Mucosa of rectum (tissue), 2 donors: ENCODE data around the gene ANK2.

Experiments used
- H3K27ac ChIP-seq, 2 donors: one replicate each; pipeline ENCODE4 v1.7.0; 2013; ENCODE audit warnings: inconsistent platforms in 2 of 2, low read depth in 2 of 2, low read length in 2 of 2
- H3K27me3 ChIP-seq, 2 donors: one replicate each; pipeline ENCODE4 v1.7.0; 2013; ENCODE audit warnings: low read length in 2 of 2; ENCODE audit not compliant: control insufficient read depth in 2 of 2, insufficient read depth in 2 of 2
- H3K36me3 ChIP-seq, 2 donors: one replicate each; pipeline ENCODE4 v1.7.0; 2013; ENCODE audit warnings: low read length in 2 of 2; ENCODE audit not compliant: control insufficient read depth in 2 of 2, insufficient read depth in 2 of 2
- H3K4me1 ChIP-seq, 2 donors: one replicate each; pipeline ENCODE4 v1.7.0; 2013; ENCODE audit warnings: low read length in 2 of 2, mild to moderate bottlenecking in 1 of 2; ENCODE audit not compliant: control insufficient read depth in 2 of 2, insufficient read depth in 2 of 2
- H3K4me3 ChIP-seq, 2 donors: one replicate each; pipeline ENCODE4 v1.7.0; 2013; ENCODE audit warnings: low read length in 2 of 2
- H3K9ac ChIP-seq, 2 donors: one replicate each; pipeline ENCODE4 v1.7.0; 2013; ENCODE audit warnings: low read length in 2 of 2, low read depth in 1 of 2, mild to moderate bottlenecking in 1 of 2
- H3K9me3 ChIP-seq, 2 donors: one replicate each; pipeline ENCODE4 v1.7.0; 2013; ENCODE audit warnings: low read length in 2 of 2; ENCODE audit not compliant: control insufficient read depth in 2 of 2
- donor health status: healthy.
- donor health status: Normal muscosa, but diverticular disease.

ANK2 gene

GRCh38 chr4:113365377-113365776 lies 315.9 kb downstream of the ANK2 start:
- Histone ChIP-seq H3K4me3 (no peak overlapping the region), H3K27ac (no peak overlapping the region), H3K9me3 (no peaks in the 10 kb centered on the region), H3K27me3 (no peaks in the 10 kb centered on the region), H3K36me3 (no peaks in the 10 kb centered on the region), H3K9ac (no peak overlapping the region), H3K4me1 (no peaks in the 10 kb centered on the region)

- Histone ChIP-seq H3K36me3 (no peaks in the 10 kb centered on the region), H3K4me3 (no peak overlapping the region), H3K27me3 (no peaks in the 10 kb centered on the region), H3K9me3 (no peaks in the 10 kb centered on the region), H3K4me1 (no peaks in the 10 kb centered on the region), H3K27ac (no peak overlapping the region), H3K9ac (no peak overlapping the region)
Measured at GRCh38 chr4:113368056-113368455, 318.6 kb downstream of the ANK2 start.

- no peaks in the 10 kb centered on the region for H3K36me3 ChIP-seq
- no peak overlapping the region for H3K27ac ChIP-seq
- H3K27me3 ChIP-seq, result no peaks in the 10 kb centered on the region
- H3K4me3 ChIP-seq, result no peak overlapping the region
- no peaks in the 10 kb centered on the region for H3K4me1 ChIP-seq
- no peaks in the 10 kb centered on the region for H3K9me3 ChIP-seq
- H3K9ac ChIP-seq, result no peak overlapping the region
Measured at GRCh38 chr4:113371111-113371510, 321.7 kb downstream of the ANK2 start.

GRCh38 chr4:113375964-113376666 lies 326.7 kb downstream of the ANK2 start:
- Histone ChIP-seq H3K9ac (no peak overlapping the region), H3K4me3 (no peak overlapping the region), H3K27me3 (no peaks in the 10 kb centered on the region), H3K27ac (no peak overlapping the region), H3K4me1 (no peaks in the 10 kb centered on the region), H3K9me3 (no peaks in the 10 kb centered on the region), H3K36me3 (no peaks in the 10 kb centered on the region)

GRCh38 chr4:113378836-113379235 lies 329.4 kb downstream of the ANK2 start:
- no peaks in the 10 kb centered on the region for H3K4me1 ChIP-seq
- no peaks in the 10 kb centered on the region for H3K9me3 ChIP-seq
- no peaks in the 10 kb centered on the region for H3K36me3 ChIP-seq
- H3K27ac ChIP-seq, result no peak overlapping the region
- no peaks in the 10 kb centered on the region for H3K27me3 ChIP-seq
- H3K9ac ChIP-seq, result no peak overlapping the region
- no peak overlapping the region for H3K4me3 ChIP-seq

- Histone ChIP-seq H3K4me3 (no peak overlapping the region), H3K36me3 (no peaks in the 10 kb centered on the region), H3K27ac (no peak overlapping the region), H3K27me3 (no peaks in the 10 kb centered on the region), H3K4me1 (no peaks in the 10 kb centered on the region), H3K9ac (no peak overlapping the region), H3K9me3 (no peaks in the 10 kb centered on the region)
Measured at GRCh38 chr4:113382704-113383103, 333.3 kb downstream of the ANK2 start.

- Histone ChIP-seq H3K27me3 (no peaks in the 10 kb centered on the region), H3K9me3 (no peaks in the 10 kb centered on the region), H3K4me1 (no peaks in the 10 kb centered on the region), H3K4me3 (no peak overlapping the region), H3K36me3 (no peaks in the 10 kb centered on the region), H3K9ac (no peak overlapping the region), H3K27ac (no peak overlapping the region)
Measured at GRCh38 chr4:113383111-113383785, 333.8 kb downstream of the ANK2 start.

GRCh38 chr4:113384600-113384999 lies 335.1 kb downstream of the ANK2 start:
- no peaks in the 10 kb centered on the region for H3K4me1 ChIP-seq
- no peaks in the 10 kb centered on the region for H3K27me3 ChIP-seq
- H3K4me3 ChIP-seq, result no peak overlapping the region
- no peak overlapping the region for H3K9ac ChIP-seq
- H3K36me3 ChIP-seq, result no peaks in the 10 kb centered on the region
- H3K27ac ChIP-seq, result no peak overlapping the region
- H3K9me3 ChIP-seq, result no peaks in the 10 kb centered on the region

- Histone ChIP-seq H3K4me3 (no peak overlapping the region), H3K36me3 (no peaks in the 10 kb centered on the region), H3K9me3 (no peaks in the 10 kb centered on the region), H3K27ac (no peak overlapping the region), H3K4me1 (no peaks in the 10 kb centered on the region), H3K9ac (no peak overlapping the region), H3K27me3 (no peaks in the 10 kb centered on the region)
Measured at GRCh38 chr4:113385281-113385899, 335.9 kb downstream of the ANK2 start.

GRCh38 chr4:113389160-113389559 lies 339.7 kb downstream of the ANK2 start:
- Histone ChIP-seq H3K4me3 (no peak overlapping the region), H3K4me1 (no peaks in the 10 kb centered on the region), H3K9me3 (no peaks in the 10 kb centered on the region), H3K27me3 (no peaks in the 10 kb centered on the region), H3K36me3 (no peaks in the 10 kb centered on the region), H3K27ac (no peak overlapping the region), H3K9ac (no peak overlapping the region)
